HG02571 (cell line): ENCODE results near the gene YJEFN3.

Experiments used
- ATAC-seq: cut with Tn5 transposase; IDR thresholded peaks from one replicate; pipeline ENCODE4 v1.9.1; 2021; ENCODE audit warnings: mild to moderate bottlenecking, moderate library complexity; ENCODE audit not compliant: unreplicated experiment

The YJEFN3 gene

GRCh38 chr19:19528721-19529490 is at the start of gene YJEFN3:
Gene YJEFN3 (plus strand): TSS chr19:19528911. CDS start chr19:19528933, 22 bp downstream.
- ATAC-seq: no peak

DNA sequence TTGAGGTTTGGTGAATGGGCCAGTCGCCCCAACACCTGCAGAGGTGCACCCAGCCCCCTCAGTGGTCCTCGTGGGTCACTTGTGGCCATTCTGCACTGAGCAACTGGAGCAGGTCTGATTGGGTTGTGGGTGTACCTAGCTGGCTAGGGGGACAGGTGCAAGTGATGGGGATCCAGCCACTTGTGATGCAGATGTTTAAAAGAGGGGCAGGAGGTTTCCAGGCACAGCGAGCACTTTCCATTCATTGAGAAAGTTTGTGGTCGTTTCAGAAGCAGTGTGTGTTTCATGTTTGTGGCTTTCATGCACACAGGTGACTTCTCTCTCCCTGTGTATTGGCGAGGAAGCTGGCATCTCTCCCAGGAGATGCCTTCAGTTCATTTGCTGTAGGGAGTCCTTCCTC is 48.0 kb upstream of the YJEFN3 start:
- ATAC-seq: no peak

- ATAC-seq: no peak
These were observed 45.7 kb upstream of the YJEFN3 start for GRCh38 chr19:19482809-19483596.

DNA sequence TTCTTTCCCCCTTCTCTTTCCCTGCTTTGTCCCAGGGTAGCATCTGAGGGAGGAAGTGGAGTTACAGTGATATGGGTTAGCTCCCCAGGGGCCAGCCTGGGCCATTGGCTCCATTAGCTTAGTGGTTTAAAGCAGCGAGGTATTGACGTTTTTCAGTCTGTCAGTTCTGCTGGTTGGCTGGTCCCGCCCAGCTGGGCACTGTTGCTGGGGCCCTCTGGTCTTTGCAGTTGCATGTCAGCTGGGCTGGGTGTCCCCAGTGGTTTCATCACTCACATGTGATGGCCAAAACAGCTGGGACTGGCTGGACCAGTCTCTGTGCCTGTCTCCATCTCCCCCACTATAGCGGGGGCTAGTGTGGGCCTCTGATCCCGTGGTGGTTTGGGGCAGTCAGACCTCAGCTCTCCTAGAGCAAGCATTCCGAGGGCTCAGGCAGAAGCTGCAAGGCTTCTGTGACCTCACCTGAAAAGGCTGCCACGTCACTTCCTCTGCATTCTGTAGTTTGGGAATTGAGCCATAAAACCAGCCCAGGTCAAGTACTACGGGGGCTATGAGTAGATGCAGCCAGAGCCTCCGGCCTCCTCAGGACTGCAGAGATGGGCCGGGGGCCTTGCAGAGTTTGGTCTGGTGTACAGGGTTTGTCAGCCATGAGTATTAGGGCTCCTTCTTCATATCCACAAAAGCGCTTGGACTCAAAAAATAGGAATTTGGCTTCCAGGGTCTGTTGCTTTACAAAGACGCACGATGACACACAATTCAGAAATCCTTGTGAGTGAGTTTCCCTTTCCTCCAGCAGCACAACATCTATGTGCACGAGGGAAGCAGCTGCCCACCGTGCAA is 43.3 kb upstream of the YJEFN3 start:
- ATAC-seq: no peak

- no peak for ATAC-seq
These were observed 42.8 kb upstream of the YJEFN3 start for GRCh38 chr19:19485998-19486290.

DNA sequence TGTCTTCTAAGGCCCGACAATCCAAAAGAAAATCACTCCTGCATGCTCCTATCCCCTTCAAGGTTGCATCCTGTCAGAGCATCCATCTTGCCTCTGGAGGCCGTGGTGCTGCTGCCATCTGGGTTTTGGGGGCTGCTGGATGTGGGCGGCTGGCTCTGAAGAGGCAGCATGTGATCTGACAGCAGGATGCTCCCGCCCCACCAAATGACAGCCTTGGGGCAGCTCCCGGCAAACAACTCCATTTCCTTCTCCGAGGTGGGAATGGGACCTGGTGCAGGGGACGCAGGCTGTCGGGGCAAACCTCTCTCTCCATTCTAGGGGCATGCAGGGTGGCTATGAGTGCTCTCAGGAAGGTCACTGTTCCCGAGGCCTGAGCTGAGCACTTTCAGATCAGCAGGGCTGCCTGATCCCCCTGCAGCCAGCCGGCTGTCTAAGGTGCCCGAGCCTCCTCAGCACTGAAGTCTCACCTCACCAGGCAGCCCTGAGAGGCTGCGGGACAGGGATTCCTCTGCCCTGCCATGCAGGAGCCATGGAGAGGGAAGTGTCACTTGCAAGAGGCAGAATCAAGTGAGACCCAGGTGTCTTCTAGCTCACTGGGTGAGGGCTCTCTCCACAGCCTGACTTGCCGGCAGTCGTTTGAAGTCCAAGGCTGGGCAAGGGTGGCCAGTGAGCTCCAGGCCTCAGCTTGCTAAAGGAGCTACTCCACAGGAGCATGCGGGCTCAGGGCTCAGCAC is 42.2 kb upstream of the YJEFN3 start:
- no peak for ATAC-seq

DNA sequence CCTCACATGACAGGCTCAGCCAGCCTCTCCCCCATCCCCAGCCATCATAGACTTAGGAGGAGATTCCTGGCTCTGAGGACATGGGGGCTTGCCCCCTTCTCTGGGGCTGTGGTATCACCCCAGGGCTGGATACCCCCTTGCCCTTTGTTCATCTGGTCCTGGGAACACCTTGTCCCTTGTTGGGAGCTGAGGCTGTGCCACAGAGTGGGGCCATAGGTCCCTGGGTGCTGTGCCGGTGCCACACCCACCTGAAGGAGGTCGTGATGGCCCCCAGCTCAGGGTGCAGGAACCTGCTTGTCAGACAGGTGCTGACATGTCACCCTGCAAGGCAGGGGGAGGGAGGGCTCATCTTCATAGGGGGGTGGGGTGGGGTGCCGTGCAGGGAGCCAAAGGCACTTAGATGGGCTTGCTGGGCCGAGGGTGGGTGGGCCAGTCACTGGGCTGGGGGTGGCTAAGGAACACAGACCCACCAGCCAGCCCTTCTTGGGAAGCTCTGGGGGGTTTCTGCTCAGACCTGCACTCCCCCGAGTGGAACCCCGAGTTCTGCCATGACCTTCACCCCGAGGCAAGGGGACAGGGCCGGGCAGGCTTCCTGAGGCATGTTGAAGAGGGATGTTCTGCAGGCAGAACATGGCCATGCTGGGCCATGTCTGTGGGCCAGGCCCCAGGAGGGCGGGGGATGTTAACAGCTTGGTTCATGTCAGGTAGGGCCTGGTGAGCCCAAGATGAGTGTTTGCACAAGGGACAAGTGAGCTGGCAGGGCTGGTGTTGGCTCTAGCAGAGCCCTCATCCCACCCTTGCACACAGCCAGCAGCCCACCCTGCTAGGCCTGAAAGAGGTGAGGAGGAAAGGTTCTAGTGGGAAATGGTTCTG is 41.4 kb upstream of the YJEFN3 start:
- no peak for ATAC-seq

- ATAC-seq: no peak
These were observed 40.5 kb upstream of the YJEFN3 start for GRCh38 chr19:19487950-19488874.

DNA sequence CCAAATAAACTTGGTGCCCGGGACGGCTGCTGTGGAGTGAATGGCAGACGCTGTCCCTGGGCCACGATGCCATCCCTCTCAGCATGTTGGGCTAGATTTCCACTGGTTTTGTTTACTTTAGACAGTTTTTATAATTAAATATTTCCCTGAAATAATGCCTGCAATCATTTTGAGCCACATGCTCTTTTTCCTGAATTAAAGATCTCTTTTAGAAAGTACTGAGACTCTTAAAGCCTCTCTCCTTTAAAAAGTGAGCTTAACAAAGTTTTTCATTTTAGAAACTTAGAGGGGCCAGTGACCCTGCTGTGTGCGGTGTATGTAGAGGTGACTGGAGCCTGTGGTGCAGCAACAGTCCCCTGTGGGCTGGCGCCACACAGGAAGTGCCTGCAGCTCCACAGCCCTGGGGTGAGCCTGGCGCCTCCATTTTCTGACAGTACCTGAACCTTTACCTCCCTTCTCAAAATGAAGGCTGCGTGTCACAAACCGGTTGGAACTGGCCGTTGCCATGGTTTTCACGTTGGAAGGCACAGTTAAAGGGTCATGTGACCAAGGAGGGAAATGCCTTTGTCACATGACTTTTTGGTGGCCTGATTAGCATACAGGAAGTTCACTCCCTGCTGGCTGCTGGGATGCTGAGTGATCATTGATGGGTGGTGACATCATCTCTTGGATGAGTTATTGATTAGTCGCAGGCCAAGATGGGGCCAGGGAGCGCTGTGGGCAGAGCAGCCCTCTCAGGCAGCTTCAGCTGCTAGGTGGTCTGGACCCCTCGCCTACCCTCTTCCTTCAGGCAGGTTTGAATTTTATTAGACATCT is 39.6 kb upstream of the YJEFN3 start:
- no peak for ATAC-seq

DNA sequence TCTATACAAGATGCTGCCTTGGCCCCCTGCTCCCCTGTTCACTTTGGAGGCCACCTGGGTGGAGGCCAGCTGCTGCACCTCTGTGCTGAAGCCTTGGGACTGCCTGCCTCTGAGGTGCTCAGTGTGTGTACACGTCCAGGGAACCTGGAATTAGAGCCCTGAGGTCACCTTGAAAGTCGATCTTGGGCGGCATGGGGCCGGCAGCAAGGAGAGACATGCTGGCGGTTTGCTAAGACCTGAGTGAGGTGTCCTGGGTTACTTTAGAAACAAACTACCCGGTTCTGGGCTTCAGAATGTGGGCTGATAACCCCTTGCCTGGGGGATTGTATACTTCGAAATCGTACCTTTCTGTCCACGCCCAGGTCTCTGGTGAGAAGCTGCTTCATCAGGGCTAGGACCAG is 38.9 kb upstream of the YJEFN3 start:
- no peak for ATAC-seq

- no peak for ATAC-seq
These were observed 38.3 kb upstream of the YJEFN3 start for GRCh38 chr19:19490214-19490968.

DNA sequence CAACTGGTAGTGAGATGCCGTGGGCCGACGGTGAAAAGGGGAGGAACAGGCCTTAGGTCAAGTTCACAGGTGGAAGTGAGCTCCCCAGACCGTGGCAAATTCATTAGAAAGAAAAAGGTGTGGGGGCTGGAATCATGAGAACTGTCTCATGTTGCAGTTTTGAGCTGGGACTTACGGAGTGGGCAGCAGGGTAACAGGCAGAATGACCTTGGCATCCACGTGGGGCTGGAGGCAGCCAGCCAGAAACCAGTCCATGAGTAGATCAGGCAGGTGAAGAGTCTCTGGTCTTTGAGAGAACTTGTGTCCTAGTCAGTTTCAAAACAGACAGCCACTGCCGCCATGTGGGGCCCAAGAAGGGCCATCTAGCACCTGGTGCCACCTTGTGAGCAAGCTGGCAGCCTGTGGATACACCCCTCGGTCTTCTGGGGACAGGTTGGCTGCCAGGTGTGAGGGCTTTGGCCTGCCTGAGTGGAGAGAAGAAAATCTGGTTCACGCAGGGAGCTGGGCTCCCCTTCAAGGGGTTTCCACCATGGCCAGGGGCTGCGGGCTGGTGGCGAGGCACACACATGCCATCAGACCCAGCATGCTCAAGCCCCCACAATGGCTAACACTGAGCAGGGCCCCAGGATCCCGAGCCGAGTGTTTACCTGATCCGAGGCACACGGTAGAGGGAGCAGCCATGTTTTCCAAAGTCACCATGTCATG is 37.2 kb upstream of the YJEFN3 start:
- ATAC-seq: no peak

- ATAC-seq: no peak
These were observed 36.6 kb upstream of the YJEFN3 start for GRCh38 chr19:19492026-19492610.

- no peak for ATAC-seq
These were observed 34.7 kb upstream of the YJEFN3 start for GRCh38 chr19:19493841-19494546.
